Thyroid gland (tissue), 4 donors: Measurements from ENCODE around the gene SVOPL. TPM values are rescaled to one million over a fixed set of nuclear protein-coding genes. Genes with fewer than 3 reads are reported as not detected.

ENCODE experiments used
- DNase-seq, 2 donors: peaks; one replicate each; pipeline ENCODE4 v3.0.0-alpha.2; 2019
- H3K27ac ChIP-seq, 3 donors: fragments of 200-600 bp; sonication (generic); 1 replicate in 2 of 3; 2 replicates in 1 of 3; pipeline ENCODE4 v1.5.1; 2016 to 2019; ENCODE audit warnings: mild to moderate bottlenecking in 1 of 3, moderate library complexity in 1 of 3
- H3K27me3 ChIP-seq: fragments of 200-600 bp; sonication (generic); one replicate; pipeline ENCODE4 v1.5.1; 2019
- H3K36me3 ChIP-seq, 2 donors: fragments of 200-600 bp; sonication (generic); one replicate each; pipeline ENCODE4 v1.5.1; 2016 to 2019
- H3K4me1 ChIP-seq, 2 donors: fragments of 200-600 bp; sonication (generic); one replicate each; pipeline ENCODE4 v1.5.1; 2017 to 2019
- H3K4me3 ChIP-seq, 3 donors: fragments of 200-600 bp; sonication (generic); replicated peaks in 1 of 3; 1 replicate in 2 of 3; 2 replicates in 1 of 3; pipeline ENCODE4 v1.5.1; 2016; ENCODE audit warnings: mild to moderate bottlenecking in 1 of 3
- H3K9me3 ChIP-seq: fragments of 200-600 bp; sonication (generic); one replicate; pipeline ENCODE4 v1.5.1; 2017
- POLR2A ChIP-seq, 2 donors: fragments of 450-650 bp; IDR thresholded peaks; one replicate each; pipeline ENCODE4 v1.6.1; 2017; ENCODE audit warnings: antibody characterized with exemption in 2 of 2, mild to moderate bottlenecking in 2 of 2, moderate library complexity in 1 of 2
- WGBS, 2 donors: methylation state at CpG; one replicate each; pipeline ENCODE4 v1.1.5; 2017; 5-methylcytosine and 5-hydroxymethylcytosine counted together
- intact Hi-C: fragments of 100-400 bp; cut with DNase I; formaldehyde crosslinking; loops from one replicate; pipeline ENCODE4 v1.15.1; 2023
- total RNA-seq, 4 donors: library from RNA; depleted of rRNA; stranded (reverse); fragments of >200 nt; gene quantifications; one replicate each; pipeline ENCODE4 v1.2.3, GENCODE V29; 2016
- TF ChIP-seq, protein P1 (sequence below), 6 experiments: fragments of 200-600 bp in 3 of 6; fragments of 450-650 bp in 3 of 6; sonication (generic) in 3 of 6; IDR thresholded peaks; one replicate each; pipeline ENCODE4 v1.5.1; 2016 to 2019; ENCODE audit warnings: antibody characterized with exemption in 6 of 6, mild to moderate bottlenecking in 2 of 6, inconsistent platforms in 1 of 6, moderate library complexity in 1 of 6

Gene SVOPL
- total RNA-seq, 4 donors from 2014 or later = 0.10 TPM; not detected in 3

DNA sequence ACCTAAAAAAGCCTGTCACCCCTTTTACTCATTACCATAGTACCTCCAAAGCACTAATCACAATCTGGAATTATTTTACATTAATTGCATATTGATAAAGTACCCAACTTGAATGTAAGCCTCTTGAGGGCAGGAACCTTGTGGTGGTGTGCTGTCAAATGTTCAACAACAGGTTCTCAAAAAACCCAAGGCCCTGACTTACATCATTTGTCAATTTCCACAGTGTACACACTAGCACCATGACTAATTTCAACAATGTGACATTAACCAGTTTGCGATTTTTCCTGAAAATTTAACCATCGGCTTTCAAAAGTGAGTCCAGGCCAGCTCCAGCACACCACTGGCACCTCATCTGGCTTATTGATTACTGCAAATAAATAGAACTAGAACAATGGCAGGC, 87.5 kb downstream of the SVOPL start:
- peaks cover 22 to 28% of the 10 kb centered on the region in 2 donors for H3K4me1 ChIP-seq
- H3K4me3 ChIP-seq = no peak overlapping the region
- no peaks in the 10 kb centered on the region for H3K9me3 ChIP-seq
- peak overlapping the region in 2 of 3 donors; percentile 42 to 65 for H3K27ac ChIP-seq
- 72 to 91% methylated on average over 2 of the region's 2 CpGs for WGBS, 2 donors
- no peak for TF ChIP-seq POLR2A (IDR thresholded peaks at IDR 0.05)
- TF ChIP-seq, protein P1, sequence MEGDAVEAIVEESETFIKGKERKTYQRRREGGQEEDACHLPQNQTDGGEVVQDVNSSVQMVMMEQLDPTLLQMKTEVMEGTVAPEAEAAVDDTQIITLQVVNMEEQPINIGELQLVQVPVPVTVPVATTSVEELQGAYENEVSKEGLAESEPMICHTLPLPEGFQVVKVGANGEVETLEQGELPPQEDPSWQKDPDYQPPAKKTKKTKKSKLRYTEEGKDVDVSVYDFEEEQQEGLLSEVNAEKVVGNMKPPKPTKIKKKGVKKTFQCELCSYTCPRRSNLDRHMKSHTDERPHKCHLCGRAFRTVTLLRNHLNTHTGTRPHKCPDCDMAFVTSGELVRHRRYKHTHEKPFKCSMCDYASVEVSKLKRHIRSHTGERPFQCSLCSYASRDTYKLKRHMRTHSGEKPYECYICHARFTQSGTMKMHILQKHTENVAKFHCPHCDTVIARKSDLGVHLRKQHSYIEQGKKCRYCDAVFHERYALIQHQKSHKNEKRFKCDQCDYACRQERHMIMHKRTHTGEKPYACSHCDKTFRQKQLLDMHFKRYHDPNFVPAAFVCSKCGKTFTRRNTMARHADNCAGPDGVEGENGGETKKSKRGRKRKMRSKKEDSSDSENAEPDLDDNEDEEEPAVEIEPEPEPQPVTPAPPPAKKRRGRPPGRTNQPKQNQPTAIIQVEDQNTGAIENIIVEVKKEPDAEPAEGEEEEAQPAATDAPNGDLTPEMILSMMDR (IDR thresholded peaks at IDR 0.05) = no peak
- no peaks in the 10 kb centered on the region for H3K36me3 ChIP-seq
- intact Hi-C loops = no loop called here
- no peaks in the 10 kb centered on the region for H3K27me3 ChIP-seq
- no peak for DNase-seq

DNA sequence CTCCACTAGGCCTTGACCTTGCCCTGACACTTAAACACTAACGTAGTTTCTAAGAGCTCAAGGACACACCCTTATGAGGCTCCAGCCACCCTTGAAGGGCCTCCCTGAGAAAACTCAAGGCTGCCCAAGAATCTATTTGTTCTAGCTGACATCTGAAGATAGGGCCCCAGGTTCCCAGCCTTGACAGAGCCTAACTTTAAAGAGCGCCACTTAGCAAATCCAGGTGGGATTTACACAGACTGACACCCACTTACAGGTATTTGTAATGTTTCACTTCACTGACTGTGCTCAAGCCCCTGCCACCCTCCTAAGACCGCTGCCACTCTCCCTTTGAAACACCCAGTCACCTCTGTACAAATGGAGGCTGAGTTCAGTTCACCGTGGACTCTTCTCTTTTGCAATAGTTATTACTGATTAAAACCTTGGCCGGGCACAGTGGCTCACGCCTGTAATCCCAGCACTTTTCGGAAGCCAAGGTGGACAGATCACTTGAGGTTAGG, 90.4 kb downstream of the SVOPL start:
- Histone ChIP-seq H3K27ac (peak overlapping the region in 2 of 3 donors; percentile 11 to 61), H3K4me1 (peaks cover 22 to 28% of the 10 kb centered on the region in 2 donors), H3K27me3 (no peaks in the 10 kb centered on the region), H3K9me3 (no peaks in the 10 kb centered on the region), H3K36me3 (no peaks in the 10 kb centered on the region), H3K4me3 (no peak overlapping the region)
- DNase-seq = peak; percentile 19 to 71
- WGBS, 2 donors = 30 to 50% methylated on average over 7 of the region's 7 CpGs
- no peak for TF ChIP-seq POLR2A (IDR thresholded peaks at IDR 0.05)
- TF ChIP-seq, protein P1 (IDR thresholded peaks at IDR 0.05) = no peak
- intact Hi-C loops = no loop called here

DNA sequence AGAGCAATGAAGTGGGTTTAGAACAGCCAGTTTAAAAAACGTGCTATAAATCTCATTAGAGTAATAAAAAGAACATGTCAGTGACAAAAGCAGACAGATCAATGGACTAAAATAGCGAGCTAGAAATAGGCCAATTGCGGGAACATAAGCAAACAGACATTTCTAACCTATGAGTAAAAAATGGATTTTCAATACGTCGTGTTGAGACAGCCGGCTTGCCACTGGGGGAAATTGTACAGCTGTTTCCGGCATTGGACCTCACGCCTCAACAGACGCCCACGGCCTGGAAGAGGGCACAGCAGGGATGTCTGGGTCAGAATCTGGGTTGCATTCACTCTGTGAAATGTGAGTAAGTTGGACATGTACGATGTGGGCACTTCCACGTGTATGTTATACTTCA, 92.9 kb downstream of the SVOPL start:
- peaks cover 15 to 25% of the 10 kb centered on the region in 2 donors for H3K4me1 ChIP-seq
- no peaks in the 10 kb centered on the region for H3K36me3 ChIP-seq
- H3K27ac ChIP-seq = no peak overlapping the region
- DNase-seq = no peak
- WGBS, 2 donors = 67 to 76% methylated on average over 12 of the region's 12 CpGs
- no peaks in the 10 kb centered on the region for H3K9me3 ChIP-seq
- no peak overlapping the region for H3K4me3 ChIP-seq
- H3K27me3 ChIP-seq = no peaks in the 10 kb centered on the region
- TF ChIP-seq, protein P1 (IDR thresholded peaks at IDR 0.05) = no peak
- TF ChIP-seq POLR2A (IDR thresholded peaks at IDR 0.05) = no peak
- intact Hi-C loops = no loop called here

DNA sequence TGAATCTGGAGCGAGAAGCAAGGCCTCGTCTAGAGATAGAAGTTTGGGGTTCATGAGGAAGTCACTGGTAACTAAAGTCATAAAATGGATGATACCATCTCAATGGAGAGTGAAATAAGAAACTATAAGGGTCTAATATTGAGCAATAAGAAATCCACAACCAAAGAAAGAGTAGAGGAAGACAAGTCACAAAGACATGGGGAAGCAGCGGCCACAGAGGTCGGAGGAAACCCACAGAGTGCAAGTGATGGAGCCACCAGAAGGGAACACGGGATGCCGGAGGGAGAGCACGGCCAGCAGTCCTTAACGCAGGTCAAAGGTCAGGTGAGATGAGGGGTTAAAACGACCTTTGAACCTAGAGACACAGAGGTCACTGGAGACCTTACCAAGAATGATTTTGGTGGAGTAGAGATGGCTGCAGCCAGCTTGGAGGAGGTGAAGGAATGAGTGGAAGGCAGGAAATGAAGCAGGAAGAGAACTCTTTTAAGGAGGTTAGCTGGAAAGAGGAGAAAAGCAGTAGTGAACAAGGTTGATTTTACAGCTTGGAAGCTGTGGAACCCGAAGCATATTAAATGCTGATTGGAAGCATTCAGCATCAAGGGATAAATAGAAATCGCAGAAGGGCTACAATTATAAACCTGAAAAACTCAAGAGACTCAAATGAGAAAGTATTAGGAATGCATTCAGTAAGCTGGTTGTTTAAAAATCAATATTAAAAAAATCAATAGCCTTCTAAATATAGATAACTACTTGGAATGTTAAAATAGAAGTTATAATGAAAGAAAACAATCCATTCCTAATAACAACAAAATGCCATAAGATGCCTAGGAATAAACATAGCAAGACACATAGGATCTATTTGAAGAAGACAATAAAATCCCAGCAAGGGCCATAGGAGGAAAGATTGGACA, 93.7 kb downstream of the SVOPL start:
- WGBS, 2 donors = 88 to 90% methylated on average over 11 of the region's 11 CpGs

More for the DNA sequence above, 93.7 kb downstream of the SVOPL start:
- Histone ChIP-seq H3K4me1 (peaks cover 7 to 18% of the 10 kb centered on the region in 2 donors), H3K27me3 (no peaks in the 10 kb centered on the region), H3K27ac (no peak overlapping the region), H3K9me3 (no peaks in the 10 kb centered on the region), H3K36me3 (no peaks in the 10 kb centered on the region), H3K4me3 (no peak overlapping the region)
- no peak for DNase-seq
- TF ChIP-seq, protein P1 (IDR thresholded peaks at IDR 0.05) = no peak
- no peak for TF ChIP-seq POLR2A (IDR thresholded peaks at IDR 0.05)
- intact Hi-C loops = no loop called here
